PC-9 (cell line): Measurements from ENCODE around the gene ZCCHC7.

Experiments
- EZH2 ChIP-seq: fragments of 200-600 bp; sonication (generic); IDR thresholded peaks from 2 replicates; pipeline ENCODE4 v1.8.0; 2017; ENCODE audit warnings: antibody characterized with exemption, low read depth
- TF ChIP-seq, protein P1 (sequence below): fragments of 200-600 bp; sonication (generic); conservative IDR thresholded peaks from 2 replicates; pipeline ENCODE4 v1.6.1; 2017; ENCODE audit warnings: mixed run types, antibody characterized with exemption, mild to moderate bottlenecking, moderate library complexity

DNA sequence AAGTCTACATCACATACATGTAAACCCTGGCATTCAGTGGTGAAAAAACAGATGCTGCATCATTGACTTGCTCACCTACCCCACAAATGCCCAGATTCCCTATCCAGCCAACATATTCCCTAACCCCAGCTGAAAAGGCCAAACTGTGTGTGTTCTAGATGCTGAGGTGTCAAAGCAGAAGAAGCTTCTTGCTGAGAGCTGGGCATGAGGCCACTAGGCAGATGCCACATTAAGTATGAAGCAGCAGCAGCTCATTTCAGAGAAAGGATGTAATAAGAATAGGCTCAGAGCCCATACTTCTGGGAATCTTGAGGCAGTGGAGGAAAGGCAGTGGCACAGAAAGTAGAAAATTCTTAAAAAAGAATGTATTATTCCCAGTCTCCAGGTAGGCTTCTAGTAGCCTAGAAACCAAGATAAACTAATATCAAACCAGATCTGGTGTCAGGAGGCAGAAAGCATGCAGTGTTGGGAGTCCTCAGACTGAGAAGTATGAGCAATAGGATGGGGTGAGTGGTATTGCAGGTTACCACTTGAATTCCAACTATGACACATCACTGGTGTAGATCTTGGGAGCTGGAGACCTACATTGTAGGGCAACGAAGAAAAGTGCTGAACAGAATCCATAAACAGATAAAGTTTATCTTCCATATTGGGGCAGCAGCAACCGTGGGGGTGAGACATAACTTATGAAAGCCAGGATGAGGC is 230.3 kb downstream of the ZCCHC7 start:
- TF ChIP-seq, protein P1, sequence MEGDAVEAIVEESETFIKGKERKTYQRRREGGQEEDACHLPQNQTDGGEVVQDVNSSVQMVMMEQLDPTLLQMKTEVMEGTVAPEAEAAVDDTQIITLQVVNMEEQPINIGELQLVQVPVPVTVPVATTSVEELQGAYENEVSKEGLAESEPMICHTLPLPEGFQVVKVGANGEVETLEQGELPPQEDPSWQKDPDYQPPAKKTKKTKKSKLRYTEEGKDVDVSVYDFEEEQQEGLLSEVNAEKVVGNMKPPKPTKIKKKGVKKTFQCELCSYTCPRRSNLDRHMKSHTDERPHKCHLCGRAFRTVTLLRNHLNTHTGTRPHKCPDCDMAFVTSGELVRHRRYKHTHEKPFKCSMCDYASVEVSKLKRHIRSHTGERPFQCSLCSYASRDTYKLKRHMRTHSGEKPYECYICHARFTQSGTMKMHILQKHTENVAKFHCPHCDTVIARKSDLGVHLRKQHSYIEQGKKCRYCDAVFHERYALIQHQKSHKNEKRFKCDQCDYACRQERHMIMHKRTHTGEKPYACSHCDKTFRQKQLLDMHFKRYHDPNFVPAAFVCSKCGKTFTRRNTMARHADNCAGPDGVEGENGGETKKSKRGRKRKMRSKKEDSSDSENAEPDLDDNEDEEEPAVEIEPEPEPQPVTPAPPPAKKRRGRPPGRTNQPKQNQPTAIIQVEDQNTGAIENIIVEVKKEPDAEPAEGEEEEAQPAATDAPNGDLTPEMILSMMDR, result no peak
- TF ChIP-seq EZH2, result no peak
